ENCODE measurements around the gene TNFRSF12A. TPM values are rescaled to one million over a fixed set of nuclear protein-coding genes. Genes with fewer than 3 reads are reported as not detected.

TNFRSF12A gene
- total and polyA plus RNA-seq, 7 donors = 69.5 to 889 (median 164) TPM

DNA sequence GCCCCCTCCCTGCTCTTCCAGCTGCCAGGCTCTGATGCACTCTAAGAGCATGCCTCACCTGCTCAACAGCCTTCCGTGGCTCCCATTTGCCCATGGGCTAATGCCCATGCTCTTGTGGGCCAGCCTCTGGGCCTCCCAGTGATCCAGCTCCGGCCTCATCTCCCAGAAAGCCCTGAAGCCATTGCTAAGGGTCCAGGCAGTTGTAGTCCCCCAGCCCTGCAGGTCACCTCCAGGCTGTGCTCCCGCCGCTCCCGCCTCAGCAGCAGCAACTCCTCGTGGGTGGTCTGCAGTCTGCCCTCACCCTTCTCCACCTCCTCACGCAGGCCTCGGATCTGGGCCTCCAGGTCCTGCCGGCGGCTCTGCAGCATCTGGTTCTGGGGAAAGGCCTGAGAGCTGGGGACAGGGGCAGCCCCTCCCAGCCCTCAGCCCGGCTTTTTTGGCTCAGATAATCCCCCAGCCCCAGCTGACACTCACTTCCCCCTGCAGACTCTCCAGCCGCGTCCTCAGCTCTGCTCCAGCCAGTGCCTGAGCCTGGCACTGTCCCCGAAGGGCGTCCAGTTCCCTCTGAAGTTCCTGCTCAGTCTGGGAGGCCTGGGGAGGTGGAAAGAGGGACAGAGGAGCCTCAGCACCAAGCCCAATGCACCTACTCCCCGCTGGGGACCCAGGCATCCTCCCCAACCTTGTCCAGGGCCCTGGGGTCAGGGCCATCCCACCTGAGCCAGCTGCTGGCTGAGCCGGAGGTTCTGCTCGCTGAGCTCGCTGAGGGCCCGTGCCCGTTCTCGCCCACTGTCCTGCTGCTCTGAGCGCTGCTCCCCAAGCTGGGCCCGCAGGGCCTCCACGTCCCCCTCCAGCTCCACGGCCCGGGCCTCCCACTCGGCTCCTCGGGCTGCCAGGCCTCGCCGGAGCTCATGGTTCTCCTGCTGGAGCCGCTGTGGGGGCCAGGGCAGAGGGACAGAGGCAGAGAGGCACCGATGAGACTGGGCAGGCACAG, 10.3 kb downstream of the TNFRSF12A start:
- 71 to 74% (median 74%) methylated on average over 31 to 33 of the region's 33 CpGs for WGBS, 3 donors
- Histone ChIP-seq H3K9me3 (no peaks in the 10 kb centered on the region), H3K4me3 (no peak overlapping the region), H3K27me3 (ENCODE audit: insufficient read depth in 3 of 3, low read length in 2 of 3) (peaks cover 0 to 61% (median 20%) of the 10 kb centered on the region in 3 donors), H3K27ac (no peak overlapping the region), H3K4me1 (peaks cover 8% of the 10 kb centered on the region), H3K36me3 (ENCODE audit: insufficient read depth in 1 of 2, low read depth in 1 of 2) (peaks cover 0 to 21% of the 10 kb centered on the region in 2 donors)
- no peak for DNase-seq
- no peak for TF ChIP-seq CTCF (IDR thresholded peaks at IDR 0.05)
- no peak for ATAC-seq
- intact Hi-C loops (cut with DNase I) = no loop called here

- Histone ChIP-seq H3K27me3 (ENCODE audit: insufficient read depth in 3 of 3, low read length in 2 of 3) (peaks cover 0 to 83% (median 32%) of the 10 kb centered on the region in 3 donors), H3K4me1 (peaks cover 8% of the 10 kb centered on the region), H3K27ac (no peak overlapping the region), H3K36me3 (ENCODE audit: insufficient read depth in 1 of 2, low read depth in 1 of 2) (no peaks in the 10 kb centered on the region), H3K4me3 (no peak overlapping the region), H3K9me3 (no peaks in the 10 kb centered on the region)
- ATAC-seq (no peak), DNase-seq (no peak)
- intact Hi-C loops (cut with DNase I) = no loop called here
- WGBS, 3 donors = 33 to 45% (median 36%) methylated on average over 7 of the region's 7 CpGs
- no peak for TF ChIP-seq CTCF (IDR thresholded peaks at IDR 0.05)
Observed at GRCh38 chr16:3032624-3033023, 12.5 kb downstream of the TNFRSF12A start.

DNA sequence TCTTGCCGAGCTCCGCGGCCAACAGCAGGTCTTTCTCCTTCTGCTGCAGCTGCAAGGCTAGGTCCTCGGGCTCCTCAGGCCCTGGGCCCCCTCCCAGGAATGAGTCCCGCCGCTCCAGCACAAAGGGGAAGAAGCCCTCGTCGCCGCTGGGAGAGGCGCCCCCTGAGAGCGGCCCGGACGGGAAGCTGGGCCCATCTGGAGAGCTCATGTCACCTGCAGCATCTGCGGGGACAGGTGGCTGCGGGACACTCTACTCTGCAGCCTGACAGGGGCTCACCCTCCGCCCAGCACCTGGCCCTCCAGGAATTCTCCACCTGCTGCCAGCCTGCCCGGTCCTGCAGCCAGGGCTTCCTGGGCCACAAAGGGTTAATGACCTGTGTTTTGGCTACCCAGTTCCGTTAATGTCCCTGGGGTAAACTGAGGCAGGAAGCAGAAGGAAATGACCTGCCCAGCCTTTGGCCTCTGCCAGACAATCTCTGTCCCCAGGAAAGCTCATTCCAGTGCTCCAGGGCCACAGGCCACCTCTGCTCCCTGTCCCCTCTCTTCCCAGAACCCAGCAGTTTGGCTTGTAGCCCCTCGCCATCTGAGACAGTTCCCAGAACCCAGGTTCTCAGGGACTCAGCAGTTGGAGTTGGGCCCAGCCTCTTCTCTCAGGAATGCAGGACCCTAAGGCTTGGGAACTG, 15.3 kb downstream of the TNFRSF12A start:
- H3K9me3 ChIP-seq = no peaks in the 10 kb centered on the region
- no peak overlapping the region for H3K4me3 ChIP-seq
- H3K36me3 ChIP-seq (ENCODE audit: insufficient read depth in 1 of 2, low read depth in 1 of 2) = no peaks in the 10 kb centered on the region
- no peak for TF ChIP-seq CTCF (IDR thresholded peaks at IDR 0.05)
- intact Hi-C loops (cut with DNase I) = no loop called here
- 32 to 37% (median 33%) methylated on average over 16 to 19 of the region's 19 CpGs for WGBS, 3 donors
- peaks cover 0 to 87% (median 31%) of the 10 kb centered on the region in 3 donors for H3K27me3 ChIP-seq (ENCODE audit: insufficient read depth in 3 of 3, low read length in 2 of 3)
- no peaks in the 10 kb centered on the region for H3K4me1 ChIP-seq
- ATAC-seq (no peak), DNase-seq (no peak)
- H3K27ac ChIP-seq = no peak overlapping the region

DNA sequence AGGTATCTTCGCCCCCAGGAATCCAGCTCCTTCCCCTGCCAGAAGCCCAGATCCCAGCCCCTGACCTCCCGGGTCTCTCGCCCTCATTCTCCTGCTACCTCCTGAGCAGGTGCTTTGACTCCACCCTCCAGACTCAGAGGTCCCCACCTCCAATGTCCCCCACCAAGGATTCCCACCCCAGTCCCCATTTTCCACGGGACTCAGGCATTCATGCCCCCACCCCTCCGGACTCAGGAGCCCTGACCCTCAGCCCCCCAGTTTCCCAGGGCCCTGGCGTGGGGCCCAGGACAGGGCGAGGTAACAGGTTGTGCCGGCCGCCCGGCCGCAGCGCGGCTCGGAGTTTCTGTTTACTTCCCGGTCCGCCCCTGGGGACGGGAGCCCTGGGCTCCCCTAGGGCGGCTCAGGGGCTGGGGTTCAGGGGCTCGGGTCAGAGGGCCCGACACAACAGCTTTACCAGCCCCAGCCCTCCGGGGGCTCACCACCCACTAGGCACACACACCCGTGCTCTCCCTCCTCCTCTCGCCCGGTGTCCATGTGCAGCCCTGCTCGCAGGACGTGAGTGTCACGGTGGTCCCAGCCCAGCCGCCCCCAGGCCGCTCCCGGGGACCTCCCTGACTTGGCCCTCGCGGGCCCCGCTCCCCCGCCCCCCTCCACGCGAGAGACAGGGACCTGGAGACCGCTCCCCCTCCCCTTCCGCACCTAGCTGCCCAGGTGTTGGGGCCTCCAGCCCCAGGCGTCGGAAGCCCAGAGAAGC, 16.0 kb downstream of the TNFRSF12A start:
- Histone ChIP-seq H3K4me1 (no peaks in the 10 kb centered on the region), H3K36me3 (ENCODE audit: insufficient read depth in 1 of 2, low read depth in 1 of 2) (no peaks in the 10 kb centered on the region), H3K9me3 (no peaks in the 10 kb centered on the region), H3K4me3 (no peak overlapping the region), H3K27me3 (ENCODE audit: insufficient read depth in 3 of 3, low read length in 2 of 3) (peaks cover 0 to 79% (median 27%) of the 10 kb centered on the region in 3 donors), H3K27ac (no peak overlapping the region)
- 2 to 3% (median 3%) methylated on average over 19 to 40 of the region's 40 CpGs for WGBS, 3 donors
- no peak for ATAC-seq
- intact Hi-C loops (cut with DNase I) = no loop called here
- no peak for DNase-seq
- no peak for TF ChIP-seq CTCF (IDR thresholded peaks at IDR 0.05)

Data from psoas muscle (tissue), 8 donors.